A673 (cell line): ENCODE measurements around the gene SPRED3.
"Not testable (repeated sequence)": the region's sequence is repeated elsewhere in the genome, so short reads cannot be mapped to it uniquely, and the experiment has no call there.

Experiments
- EZH2 ChIP-seq: fragments of 200-600 bp; sonication (generic); IDR thresholded peaks from 2 replicates; pipeline ENCODE4 v1.6.1; 2017; ENCODE audit warnings: borderline replicate concordance, low read depth, mild to moderate bottlenecking, mixed read lengths, antibody characterized with exemption, low read length; ENCODE audit not compliant: poor library complexity, severe bottlenecking
- TF ChIP-seq, protein P1 (sequence below): fragments of 300-800, 200-600 bp; sonication (generic); conservative IDR thresholded peaks from 2 replicates; pipeline ENCODE4 v1.5.1; 2017; ENCODE audit warnings: low read depth, mild to moderate bottlenecking, antibody characterized with exemption, low read length, moderate library complexity, mixed read lengths

DNA sequence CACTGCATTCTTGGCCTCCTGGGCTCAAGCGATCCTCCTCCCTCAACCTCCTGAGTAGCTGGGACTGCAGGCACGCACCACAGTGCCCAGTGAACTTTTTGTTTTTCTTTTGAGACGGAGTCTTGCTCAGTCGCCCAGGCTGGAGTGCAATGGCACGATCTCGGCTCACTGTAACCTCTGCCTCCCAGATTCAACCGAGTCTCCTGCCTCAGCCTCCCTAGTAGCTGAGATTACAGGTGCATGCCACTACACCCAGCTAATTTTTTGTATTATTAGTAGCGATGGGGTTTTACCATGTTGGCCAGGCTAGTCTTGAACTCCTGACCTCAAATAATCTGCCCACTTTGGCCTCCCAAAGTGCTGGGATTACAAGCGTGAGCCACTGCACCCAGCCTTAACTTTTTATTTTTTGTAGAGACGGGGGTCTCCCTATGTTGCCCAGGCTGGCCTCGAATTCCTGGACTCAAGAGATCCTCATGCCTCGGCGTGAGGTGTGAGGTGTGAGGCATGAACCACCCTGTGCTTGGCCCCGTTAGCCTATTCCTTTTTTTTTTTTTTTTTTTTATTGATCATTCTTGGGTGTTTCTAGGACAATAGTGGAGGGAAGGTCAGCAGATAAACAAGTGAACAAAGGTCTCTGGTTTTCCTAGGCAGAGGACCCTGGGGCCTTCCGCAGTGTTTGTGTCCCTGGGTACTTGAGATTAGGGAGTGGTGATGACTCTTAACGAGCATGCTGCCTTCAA lies 25.4 kb upstream of the SPRED3 start:
- TF ChIP-seq, protein P1, sequence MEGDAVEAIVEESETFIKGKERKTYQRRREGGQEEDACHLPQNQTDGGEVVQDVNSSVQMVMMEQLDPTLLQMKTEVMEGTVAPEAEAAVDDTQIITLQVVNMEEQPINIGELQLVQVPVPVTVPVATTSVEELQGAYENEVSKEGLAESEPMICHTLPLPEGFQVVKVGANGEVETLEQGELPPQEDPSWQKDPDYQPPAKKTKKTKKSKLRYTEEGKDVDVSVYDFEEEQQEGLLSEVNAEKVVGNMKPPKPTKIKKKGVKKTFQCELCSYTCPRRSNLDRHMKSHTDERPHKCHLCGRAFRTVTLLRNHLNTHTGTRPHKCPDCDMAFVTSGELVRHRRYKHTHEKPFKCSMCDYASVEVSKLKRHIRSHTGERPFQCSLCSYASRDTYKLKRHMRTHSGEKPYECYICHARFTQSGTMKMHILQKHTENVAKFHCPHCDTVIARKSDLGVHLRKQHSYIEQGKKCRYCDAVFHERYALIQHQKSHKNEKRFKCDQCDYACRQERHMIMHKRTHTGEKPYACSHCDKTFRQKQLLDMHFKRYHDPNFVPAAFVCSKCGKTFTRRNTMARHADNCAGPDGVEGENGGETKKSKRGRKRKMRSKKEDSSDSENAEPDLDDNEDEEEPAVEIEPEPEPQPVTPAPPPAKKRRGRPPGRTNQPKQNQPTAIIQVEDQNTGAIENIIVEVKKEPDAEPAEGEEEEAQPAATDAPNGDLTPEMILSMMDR = not testable (repeated sequence)
- TF ChIP-seq EZH2 = not testable (repeated sequence)
